H9 (cell line): ENCODE results near the gene GALNT15. TPM values are rescaled to one million over a fixed set of nuclear protein-coding genes. Genes with fewer than 3 reads are reported as not detected.

Source experiments
- DNase-seq: peaks from one replicate; pipeline ENCODE4 v3.0.0-alpha.2; 2017
- H2AFZ ChIP-seq: one replicate; pipeline ENCODE4 v1.6.1; 2013; ENCODE audit warnings: mild to moderate bottlenecking, low read length, control low read depth, moderate library complexity
- H2AK5ac ChIP-seq: 2 replicates; pipeline ENCODE4 v1.6.1; 2013; ENCODE audit warnings: low read length, control low read depth, mixed read lengths; ENCODE audit not compliant: insufficient read length
- H2BK120ac ChIP-seq: one replicate; pipeline ENCODE4 v1.6.1; 2013; ENCODE audit warnings: low read depth, mild to moderate bottlenecking, low read length, control low read depth, inconsistent platforms; ENCODE audit not compliant: poor library complexity, severe bottlenecking
- H2BK12ac ChIP-seq: 2 replicates; pipeline ENCODE4 v1.6.1; 2013; ENCODE audit warnings: low read length, control low read depth, mixed read lengths, low read depth; ENCODE audit not compliant: insufficient read length
- H2BK15ac ChIP-seq: 2 replicates; pipeline ENCODE4 v1.6.1; 2013; ENCODE audit warnings: low read depth, low read length, control low read depth
- H2BK20ac ChIP-seq: one replicate; pipeline ENCODE4 v1.6.1; 2013; ENCODE audit warnings: low read depth, mild to moderate bottlenecking, low read length, control low read depth, inconsistent platforms; ENCODE audit not compliant: poor library complexity, severe bottlenecking
- H2BK5ac ChIP-seq: 2 replicates; pipeline ENCODE4 v1.6.1; 2013; ENCODE audit warnings: low read length, control low read depth, mixed read lengths; ENCODE audit not compliant: insufficient read length
- H3K14ac ChIP-seq: 2 replicates; pipeline ENCODE4 v1.6.1; 2013; ENCODE audit warnings: low read length, control low read depth; ENCODE audit not compliant: insufficient read depth
- H3K18ac ChIP-seq: 2 replicates; pipeline ENCODE4 v1.6.1; 2013; ENCODE audit warnings: low read depth, mild to moderate bottlenecking, mixed read lengths, low read length, control low read depth; ENCODE audit not compliant: insufficient read length
- H3K23ac ChIP-seq: 2 replicates; pipeline ENCODE4 v1.6.1; 2013; ENCODE audit warnings: low read length, control low read depth, mixed read lengths, low read depth; ENCODE audit not compliant: insufficient read length
- H3K23me2 ChIP-seq: 2 replicates; pipeline ENCODE4 v1.6.1; 2013; ENCODE audit warnings: low read depth, mild to moderate bottlenecking, mixed read lengths, low read length, control low read depth; ENCODE audit not compliant: insufficient read length, poor library complexity, severe bottlenecking
- H3K27ac ChIP-seq: 2 replicates; pipeline ENCODE4 v1.5.1; 2013; ENCODE audit warnings: low read length, control low read depth, mixed read lengths, low read depth; ENCODE audit not compliant: insufficient read length
- H3K27me3 ChIP-seq: 2 replicates; pipeline ENCODE4 v1.6.1; 2013; ENCODE audit warnings: low read length, control low read depth, inconsistent platforms; ENCODE audit not compliant: insufficient read depth
- H3K4ac ChIP-seq: 2 replicates; pipeline ENCODE4 v1.6.1; 2013; ENCODE audit warnings: low read depth, mild to moderate bottlenecking, control low read depth, inconsistent platforms, low read length, moderate library complexity
- H3K4me1 ChIP-seq: 2 replicates; pipeline ENCODE4 v1.6.1; 2013; ENCODE audit warnings: low read length, control low read depth, inconsistent platforms; ENCODE audit not compliant: insufficient read depth
- H3K4me2 ChIP-seq: 2 replicates; pipeline ENCODE4 v1.6.1; 2013; ENCODE audit warnings: low read length, control low read depth, mixed read lengths; ENCODE audit not compliant: insufficient read length, insufficient read depth
- H3K56ac ChIP-seq: 2 replicates; pipeline ENCODE4 v1.6.1; 2013; ENCODE audit warnings: low read depth, mild to moderate bottlenecking, mixed read lengths, low read length, control low read depth; ENCODE audit not compliant: insufficient read length
- H3K79me1 ChIP-seq: 2 replicates; pipeline ENCODE4 v1.6.1; 2013; ENCODE audit warnings: low read depth, mild to moderate bottlenecking, moderate library complexity, low read length, control low read depth, inconsistent platforms; ENCODE audit not compliant: insufficient read depth, poor library complexity, severe bottlenecking
- H3K79me2 ChIP-seq: 2 replicates; pipeline ENCODE4 v1.6.1; 2013; ENCODE audit warnings: low read length, control low read depth, inconsistent platforms; ENCODE audit not compliant: insufficient read depth
- H3K9ac ChIP-seq: 2 replicates; pipeline ENCODE4 v1.6.1; 2013; ENCODE audit warnings: low read length, control low read depth, mixed read lengths; ENCODE audit not compliant: insufficient read length; ENCODE audit errors: extremely low read depth
- H3K9me3 ChIP-seq: one replicate; pipeline ENCODE4 v1.6.1; 2013; ENCODE audit warnings: low read depth, low read length, inconsistent platforms; ENCODE audit not compliant: control insufficient read depth
- H3T11ph ChIP-seq: one replicate; pipeline ENCODE4 v1.6.1; 2013; ENCODE audit warnings: mild to moderate bottlenecking, low read length, control low read depth, inconsistent platforms
- H4K20me1 ChIP-seq: one replicate; pipeline ENCODE4 v1.6.1; 2013; ENCODE audit not compliant: control insufficient read depth, insufficient read length, insufficient read depth
- H4K5ac ChIP-seq: 2 replicates; pipeline ENCODE4 v1.6.1; 2013; ENCODE audit warnings: low read depth, mild to moderate bottlenecking, mixed read lengths, low read length, control low read depth; ENCODE audit not compliant: insufficient read length
- H4K8ac ChIP-seq: replicated peaks from 2 replicates; pipeline ENCODE4 v1.6.1; 2013; ENCODE audit warnings: low read length, control low read depth, mixed read lengths, low read depth; ENCODE audit not compliant: insufficient read length
- H4K91ac ChIP-seq: 2 replicates; pipeline ENCODE4 v1.6.1; 2013; ENCODE audit warnings: low read depth, mild to moderate bottlenecking, moderate library complexity, mixed read lengths, low read length, control low read depth; ENCODE audit not compliant: insufficient read length
- H3K27ac Mint-ChIP-seq, 3 experiments: 2 replicates in 2 of 3; 3 replicates in 1 of 3; pipeline ENCODE4 v1.8.0; 2020 to 2021; ENCODE audit warnings: mixed read lengths in 3 of 3, mild to moderate bottlenecking in 1 of 3, moderate library complexity in 1 of 3
- H3K27me3 Mint-ChIP-seq: 2 replicates; pipeline ENCODE4 v1.8.0; 2021; ENCODE audit warnings: low read depth, mild to moderate bottlenecking, moderate library complexity, mixed read lengths
- H3K36me3 Mint-ChIP-seq, 3 experiments: 2 replicates in 2 of 3; 3 replicates in 1 of 3; pipeline ENCODE4 v1.8.0; 2020 to 2021; ENCODE audit warnings: low read depth in 3 of 3, mixed read lengths in 3 of 3; ENCODE audit not compliant: insufficient read depth in 1 of 3
- H3K4me1 Mint-ChIP-seq, 2 experiments: 2 replicates each; pipeline ENCODE4 v1.8.0; 2020; ENCODE audit warnings: mixed read lengths in 2 of 2
- H3K4me3 Mint-ChIP-seq, 2 experiments: 2 replicates in 1 of 2; 3 replicates in 1 of 2; pipeline ENCODE4 v1.8.0; 2020 to 2021; ENCODE audit warnings: mild to moderate bottlenecking in 2 of 2, mixed read lengths in 2 of 2, moderate library complexity in 1 of 2
- H3K9me3 Mint-ChIP-seq, 2 experiments: 2 replicates in 1 of 2; 3 replicates in 1 of 2; pipeline ENCODE4 v1.8.0; 2020; ENCODE audit warnings: mild to moderate bottlenecking in 2 of 2, mixed read lengths in 2 of 2, moderate library complexity in 1 of 2
- WGBS: extraction: QIAGEN DNeasy Blood & Tissue Kit; methylation state at CpG from one replicate; pipeline ENCODE4 v1.1.7; 2013; ENCODE audit warnings: missing lambda C conversion rate, low lambda C conversion rate, mixed read lengths; ENCODE audit not compliant: insufficient read length; ENCODE audit errors: extremely low coverage; 5-methylcytosine and 5-hydroxymethylcytosine counted together
- total RNA-seq: library from RNA; stranded (reverse); gene quantifications from 2 replicates; pipeline ENCODE4 v1.2.1, GENCODE V29; 2021
- TF ChIP-seq, protein P1 (sequence below): fragments of 200-600 bp; sonication (generic); conservative IDR thresholded peaks from 3 replicates; pipeline ENCODE4 v1.8.0; 2021; ENCODE audit warnings: antibody characterized with exemption, mild to moderate bottlenecking

GALNT15 gene
- total RNA-seq, 1 experiment from 2014 or later, result 0.04 TPM

GRCh38 chr3:16126634-16127033 lies 47.8 kb upstream of the GALNT15 start:
- no peak overlapping the region for H3K18ac ChIP-seq
- H3K79me1 ChIP-seq, result no peaks in the 10 kb centered on the region
- H3K4ac ChIP-seq, result no peak overlapping the region
- H2BK20ac ChIP-seq, result no peak overlapping the region
- no peaks in the 10 kb centered on the region for H3K79me2 ChIP-seq
- H4K8ac ChIP-seq, result no peak overlapping the region
- WGBS, result no CpG with 5 or more reads among the region's 8 CpGs
- H3K9me3 ChIP-seq, result no peaks in the 10 kb centered on the region
- no peak overlapping the region for H2AFZ ChIP-seq
- no peak overlapping the region for H2BK5ac ChIP-seq
- no peak overlapping the region; a peak in 1 of 5 replicates for H3K4me3 Mint-ChIP-seq
- H3K9me3 Mint-ChIP-seq, result no peaks in the 10 kb centered on the region
- H3K23me2 ChIP-seq, result no peaks in the 10 kb centered on the region
- no peak overlapping the region for H3K4me2 ChIP-seq
- H3K27ac ChIP-seq, result no peak overlapping the region
- no peak overlapping the region for H3T11ph ChIP-seq
- H2BK120ac ChIP-seq, result no peak overlapping the region
- no peak overlapping the region for H3K14ac ChIP-seq
- H2AK5ac ChIP-seq, result no peak overlapping the region
- no peak overlapping the region for H2BK12ac ChIP-seq
- no peaks in the 10 kb centered on the region for H3K27me3 ChIP-seq
- H4K20me1 ChIP-seq, result no peaks in the 10 kb centered on the region
- no peak overlapping the region for H3K9ac ChIP-seq
- H3K4me1 ChIP-seq, result no peaks in the 10 kb centered on the region
- no peak overlapping the region for H3K27ac Mint-ChIP-seq
- TF ChIP-seq, protein P1, sequence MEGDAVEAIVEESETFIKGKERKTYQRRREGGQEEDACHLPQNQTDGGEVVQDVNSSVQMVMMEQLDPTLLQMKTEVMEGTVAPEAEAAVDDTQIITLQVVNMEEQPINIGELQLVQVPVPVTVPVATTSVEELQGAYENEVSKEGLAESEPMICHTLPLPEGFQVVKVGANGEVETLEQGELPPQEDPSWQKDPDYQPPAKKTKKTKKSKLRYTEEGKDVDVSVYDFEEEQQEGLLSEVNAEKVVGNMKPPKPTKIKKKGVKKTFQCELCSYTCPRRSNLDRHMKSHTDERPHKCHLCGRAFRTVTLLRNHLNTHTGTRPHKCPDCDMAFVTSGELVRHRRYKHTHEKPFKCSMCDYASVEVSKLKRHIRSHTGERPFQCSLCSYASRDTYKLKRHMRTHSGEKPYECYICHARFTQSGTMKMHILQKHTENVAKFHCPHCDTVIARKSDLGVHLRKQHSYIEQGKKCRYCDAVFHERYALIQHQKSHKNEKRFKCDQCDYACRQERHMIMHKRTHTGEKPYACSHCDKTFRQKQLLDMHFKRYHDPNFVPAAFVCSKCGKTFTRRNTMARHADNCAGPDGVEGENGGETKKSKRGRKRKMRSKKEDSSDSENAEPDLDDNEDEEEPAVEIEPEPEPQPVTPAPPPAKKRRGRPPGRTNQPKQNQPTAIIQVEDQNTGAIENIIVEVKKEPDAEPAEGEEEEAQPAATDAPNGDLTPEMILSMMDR, result no peak
- DNase-seq, result no peak
- no peaks in the 10 kb centered on the region; the same call in none of the 2 replicates for H3K27me3 Mint-ChIP-seq
- no peak overlapping the region for H3K56ac ChIP-seq
- no peaks in the 10 kb centered on the region for H3K36me3 Mint-ChIP-seq
- H3K23ac ChIP-seq, result no peak overlapping the region
- H2BK15ac ChIP-seq, result no peak overlapping the region
- no peak overlapping the region for H4K5ac ChIP-seq
- H3K4me1 Mint-ChIP-seq, result peaks cover 0 to 7% of the 10 kb centered on the region in 2 experiments; a peak in 2 of 4 replicates
- no peak overlapping the region for H4K91ac ChIP-seq
